ENCODE measurements around the gene GBX2.

The GBX2 gene

GRCh38 chr2:236173729-236174607 is 5.8 kb upstream of the GBX2 start:
- H3K27me3 ChIP-seq (ENCODE audit: control insufficient read depth, insufficient read depth, low read length), result peaks cover 88% of the 10 kb centered on the region

GRCh38 chr2:236173036-236173728 is 5.0 kb upstream of the GBX2 start:
- Histone ChIP-seq H3K9ac (ENCODE audit: low read length) (peak overlapping the region; percentile 83), H3K4me3 (ENCODE audit: low read depth, low read length) (peak overlapping the region; percentile 86), H3K36me3 (ENCODE audit: control insufficient read depth, insufficient read depth, low read length) (no peaks in the 10 kb centered on the region), H3K4me1 (ENCODE audit: control insufficient read depth, insufficient read depth, low read length) (peaks cover 73% of the 10 kb centered on the region), H3K27me3 (ENCODE audit: control insufficient read depth, insufficient read depth, low read length) (peaks cover 88% of the 10 kb centered on the region), H3K27ac (ENCODE audit: low read depth, low read length) (no peak overlapping the region; the same call in 1 of the 2 replicates), H3K9me3 (ENCODE audit: control insufficient read depth, insufficient read depth, low read depth, low read length) (no peaks in the 10 kb centered on the region)

More at GRCh38 chr2:236173729-236174607, 5.8 kb upstream of the GBX2 start:
- Histone ChIP-seq H3K9ac (ENCODE audit: low read length) (peak overlapping the region; percentile 80), H3K4me1 (ENCODE audit: control insufficient read depth, insufficient read depth, low read length) (peaks cover 70% of the 10 kb centered on the region), H3K4me3 (ENCODE audit: low read depth, low read length) (peak overlapping the region; percentile 86), H3K9me3 (ENCODE audit: control insufficient read depth, insufficient read depth, low read depth, low read length) (no peaks in the 10 kb centered on the region), H3K36me3 (ENCODE audit: control insufficient read depth, insufficient read depth, low read length) (no peaks in the 10 kb centered on the region), H3K27ac (ENCODE audit: low read depth, low read length) (no peak overlapping the region; the same call in 1 of the 2 replicates)

DNA sequence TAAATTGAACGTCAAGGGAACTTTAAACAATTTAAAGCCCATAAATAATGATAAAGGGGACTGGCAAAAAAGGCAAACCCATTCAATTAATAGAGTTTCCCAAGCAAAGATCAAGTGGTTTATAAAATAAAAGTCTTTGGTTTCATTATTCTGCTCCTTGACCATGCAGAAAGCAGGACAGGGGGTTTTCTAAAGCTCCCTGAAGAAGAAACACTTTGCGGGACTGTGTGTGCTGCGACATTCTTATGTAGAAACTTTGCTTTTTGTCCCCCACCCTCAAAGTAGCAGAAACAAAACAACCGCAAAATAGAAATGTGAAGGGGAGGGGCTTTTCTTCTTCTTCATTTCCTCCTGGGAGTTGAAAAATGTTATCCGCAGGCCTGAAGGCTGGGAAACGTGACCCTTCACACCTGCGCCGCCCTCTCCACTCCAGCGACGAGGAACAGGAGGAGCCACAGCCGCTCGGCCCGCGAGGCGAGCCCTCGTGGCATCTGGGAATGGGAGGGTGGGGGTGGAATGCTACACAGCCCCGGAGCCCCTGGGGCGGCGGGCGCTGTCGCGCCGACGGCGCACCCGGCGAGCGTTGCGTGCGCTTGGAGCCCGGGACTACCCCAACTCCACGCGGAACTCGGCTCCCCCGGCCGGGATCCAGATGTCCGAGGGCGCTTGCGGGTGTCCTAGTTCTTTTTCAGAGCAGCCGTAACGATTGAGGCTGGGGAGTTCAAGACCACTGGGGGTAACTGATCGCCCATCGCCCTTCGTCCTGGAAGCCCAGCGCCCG is 4.3 kb upstream of the GBX2 start:
- peaks cover 94% of the 10 kb centered on the region for H3K27me3 ChIP-seq (ENCODE audit: control insufficient read depth, insufficient read depth, low read length)
- H3K4me3 ChIP-seq (ENCODE audit: low read depth, low read length), result peak overlapping the region; percentile 86
- no peak overlapping the region for H3K27ac ChIP-seq (ENCODE audit: low read depth, low read length)
- peak overlapping the region; percentile 83 for H3K9ac ChIP-seq (ENCODE audit: low read length)
- no peaks in the 10 kb centered on the region for H3K9me3 ChIP-seq (ENCODE audit: control insufficient read depth, insufficient read depth, low read depth, low read length)
- H3K36me3 ChIP-seq (ENCODE audit: control insufficient read depth, insufficient read depth, low read length), result no peaks in the 10 kb centered on the region
- H3K4me1 ChIP-seq (ENCODE audit: control insufficient read depth, insufficient read depth, low read length), result peaks cover 73% of the 10 kb centered on the region

- Histone ChIP-seq H3K4me3 (ENCODE audit: low read depth, low read length) (peak overlapping the region; percentile 86), H3K27me3 (ENCODE audit: control insufficient read depth, insufficient read depth, low read length) (peaks cover 98% of the 10 kb centered on the region), H3K27ac (ENCODE audit: low read depth, low read length) (no peak overlapping the region; the same call in 1 of the 2 replicates), H3K36me3 (ENCODE audit: control insufficient read depth, insufficient read depth, low read length) (no peaks in the 10 kb centered on the region), H3K9ac (ENCODE audit: low read length) (peak overlapping the region; percentile 83), H3K9me3 (ENCODE audit: control insufficient read depth, insufficient read depth, low read depth, low read length) (no peaks in the 10 kb centered on the region), H3K4me1 (ENCODE audit: control insufficient read depth, insufficient read depth, low read length) (peaks cover 75% of the 10 kb centered on the region)
Observed at GRCh38 chr2:236171680-236172254, 3.6 kb upstream of the GBX2 start.

- no peak overlapping the region; the same call in 1 of the 2 replicates for H3K27ac ChIP-seq (ENCODE audit: low read depth, low read length)
- no peaks in the 10 kb centered on the region for H3K9me3 ChIP-seq (ENCODE audit: control insufficient read depth, insufficient read depth, low read depth, low read length)
- peaks cover 99% of the 10 kb centered on the region for H3K27me3 ChIP-seq (ENCODE audit: control insufficient read depth, insufficient read depth, low read length)
- H3K9ac ChIP-seq (ENCODE audit: low read length), result peak overlapping the region; percentile 83
- H3K36me3 ChIP-seq (ENCODE audit: control insufficient read depth, insufficient read depth, low read length), result no peaks in the 10 kb centered on the region
- peak overlapping the region; percentile 86 for H3K4me3 ChIP-seq (ENCODE audit: low read depth, low read length)
- H3K4me1 ChIP-seq (ENCODE audit: control insufficient read depth, insufficient read depth, low read length), result peaks cover 78% of the 10 kb centered on the region
Observed at GRCh38 chr2:236171181-236171679, 3.0 kb upstream of the GBX2 start.

- H3K4me1 ChIP-seq (ENCODE audit: control insufficient read depth, insufficient read depth, low read length), result peaks cover 80% of the 10 kb centered on the region
- H3K27me3 ChIP-seq (ENCODE audit: control insufficient read depth, insufficient read depth, low read length), result peaks cover 99% of the 10 kb centered on the region
- no peaks in the 10 kb centered on the region for H3K9me3 ChIP-seq (ENCODE audit: control insufficient read depth, insufficient read depth, low read depth, low read length)
- H3K27ac ChIP-seq (ENCODE audit: low read depth, low read length), result no peak overlapping the region
- no peaks in the 10 kb centered on the region for H3K36me3 ChIP-seq (ENCODE audit: control insufficient read depth, insufficient read depth, low read length)
- peak overlapping the region; percentile 86 for H3K4me3 ChIP-seq (ENCODE audit: low read depth, low read length)
- peak overlapping the region; percentile 83 for H3K9ac ChIP-seq (ENCODE audit: low read length)
Observed at GRCh38 chr2:236170590-236171165, 2.5 kb upstream of the GBX2 start.

- H3K4me1 ChIP-seq (ENCODE audit: control insufficient read depth, insufficient read depth, low read length), result peaks cover 79% of the 10 kb centered on the region
- no peaks in the 10 kb centered on the region for H3K9me3 ChIP-seq (ENCODE audit: control insufficient read depth, insufficient read depth, low read depth, low read length)
- peak overlapping the region; percentile 76 for H3K9ac ChIP-seq (ENCODE audit: low read length)
- peaks cover 99% of the 10 kb centered on the region for H3K27me3 ChIP-seq (ENCODE audit: control insufficient read depth, insufficient read depth, low read length)
- peak overlapping the region; percentile 86 for H3K4me3 ChIP-seq (ENCODE audit: low read depth, low read length)
- no peak overlapping the region for H3K27ac ChIP-seq (ENCODE audit: low read depth, low read length)
- no peaks in the 10 kb centered on the region; the same call in 1 of the 2 replicates for H3K36me3 ChIP-seq (ENCODE audit: control insufficient read depth, insufficient read depth, low read length)
Observed at GRCh38 chr2:236169741-236170589, 1.8 kb upstream of the GBX2 start.

- Histone ChIP-seq H3K4me1 (ENCODE audit: control insufficient read depth, insufficient read depth, low read length) (peaks cover 75% of the 10 kb centered on the region), H3K9me3 (ENCODE audit: control insufficient read depth, insufficient read depth, low read depth, low read length) (no peaks in the 10 kb centered on the region), H3K9ac (ENCODE audit: low read length) (peak overlapping the region; percentile 76), H3K27me3 (ENCODE audit: control insufficient read depth, insufficient read depth, low read length) (peaks cover 99% of the 10 kb centered on the region), H3K27ac (ENCODE audit: low read depth, low read length) (no peak overlapping the region), H3K36me3 (ENCODE audit: control insufficient read depth, insufficient read depth, low read length) (no peaks in the 10 kb centered on the region; the same call in 1 of the 2 replicates), H3K4me3 (ENCODE audit: low read depth, low read length) (peak overlapping the region; percentile 86)
Observed at GRCh38 chr2:236169151-236169721, 1.1 kb upstream of the GBX2 start.

DNA sequence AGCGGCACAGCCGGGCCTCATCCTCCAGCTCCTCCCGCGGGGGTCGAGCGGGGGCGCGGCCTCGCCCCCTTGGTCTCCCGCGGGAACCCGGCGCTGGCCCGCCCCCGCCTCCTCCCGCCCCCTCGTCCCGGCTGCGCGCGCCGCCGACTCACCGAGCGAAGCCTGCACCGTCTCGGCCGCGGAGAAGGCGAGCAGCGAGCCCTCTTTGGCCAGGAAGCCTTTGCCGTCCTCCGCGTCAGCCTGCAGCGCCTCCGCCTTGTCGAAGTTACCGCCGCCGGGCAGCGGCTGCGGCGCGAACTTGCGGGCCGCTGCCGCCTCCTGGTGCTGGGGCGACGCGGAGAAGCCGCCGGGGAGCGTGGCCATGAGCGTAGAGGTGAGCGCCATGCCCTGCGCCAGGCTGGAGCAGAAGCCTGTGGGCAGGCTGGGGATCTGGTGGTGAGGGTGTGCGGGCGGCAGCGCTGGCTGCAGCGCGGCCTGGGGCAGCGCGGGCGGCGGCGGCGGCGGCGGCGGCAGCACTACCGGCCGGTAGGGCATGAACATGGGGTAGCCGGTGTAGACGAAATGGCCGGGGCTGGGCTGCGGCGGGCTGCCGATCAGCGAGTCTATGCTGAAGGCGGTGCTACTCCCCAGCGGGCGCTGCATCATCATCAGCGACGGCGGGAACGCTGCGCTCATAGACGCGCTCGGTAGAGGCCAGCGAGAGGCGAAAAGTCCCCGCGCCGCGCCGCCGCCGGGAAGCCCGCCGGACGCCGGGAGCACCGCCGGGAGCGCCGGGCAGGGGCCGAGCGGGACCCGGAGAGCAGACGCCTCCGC is 683 bp downstream of the GBX2 start:
- Histone ChIP-seq H3K36me3 (ENCODE audit: control insufficient read depth, insufficient read depth, low read length) (no peaks in the 10 kb centered on the region; the same call in 1 of the 2 replicates), H3K27me3 (ENCODE audit: control insufficient read depth, insufficient read depth, low read length) (peaks cover 99% of the 10 kb centered on the region), H3K27ac (ENCODE audit: low read depth, low read length) (peak overlapping the region; percentile 42; the same call in 1 of the 2 replicates), H3K4me3 (ENCODE audit: low read depth, low read length) (peak overlapping the region; percentile 86), H3K4me1 (ENCODE audit: control insufficient read depth, insufficient read depth, low read length) (peaks cover 71% of the 10 kb centered on the region), H3K9ac (ENCODE audit: low read length) (peak overlapping the region; percentile 95), H3K9me3 (ENCODE audit: control insufficient read depth, insufficient read depth, low read depth, low read length) (no peaks in the 10 kb centered on the region)
